Measurements from ENCODE around the gene SMCR8. TPM values are rescaled to one million over a fixed set of nuclear protein-coding genes. Genes with fewer than 3 reads are reported as not detected.

SMCR8 gene
- total RNA-seq, 1 experiment from 2014 or later, result 23.5 TPM

- H3K27ac ChIP-seq (ENCODE audit: low read depth, low read length, poor library complexity, severe bottlenecking), result no peak overlapping the region
- ChIA-PET CTCF (no interaction called here), POLR2A (ENCODE audit: low non-redundant PET) (no interaction called here)
- intact Hi-C loops (cut with micrococcal nuclease; ENCODE audit: unreplicated experiment), result no loop called here
- H3K4me3 ChIP-seq (ENCODE audit: low read depth, low read length, poor library complexity, severe bottlenecking), result no peak overlapping the region
- peaks cover 7% of the 10 kb centered on the region for H3K36me3 ChIP-seq (ENCODE audit: insufficient read depth, low read length, poor library complexity, severe bottlenecking)
- H3K27me3 ChIP-seq (replicated peaks; ENCODE audit: insufficient read depth, low read depth, low read length, poor library complexity), result no peaks in the 10 kb centered on the region
- DNase-seq (ENCODE audit: low spot score), result no peak
- no TSS peak for BruUV-seq (replicated peaks)
- TF ChIP-seq EZH2 (IDR thresholded peaks at IDR 0.05; ENCODE audit: borderline replicate concordance, low read depth, low read length, poor library complexity, severe bottlenecking), result no peak
- H3K9me3 ChIP-seq (ENCODE audit: low read depth, low read length, poor library complexity, severe bottlenecking), result no peaks in the 10 kb centered on the region
- H3K4me1 ChIP-seq (ENCODE audit: insufficient read depth, low read length, poor library complexity, severe bottlenecking), result no peaks in the 10 kb centered on the region
Measured at GRCh38 chr17:18323007-18323406, 7.9 kb downstream of the SMCR8 start.

DNA sequence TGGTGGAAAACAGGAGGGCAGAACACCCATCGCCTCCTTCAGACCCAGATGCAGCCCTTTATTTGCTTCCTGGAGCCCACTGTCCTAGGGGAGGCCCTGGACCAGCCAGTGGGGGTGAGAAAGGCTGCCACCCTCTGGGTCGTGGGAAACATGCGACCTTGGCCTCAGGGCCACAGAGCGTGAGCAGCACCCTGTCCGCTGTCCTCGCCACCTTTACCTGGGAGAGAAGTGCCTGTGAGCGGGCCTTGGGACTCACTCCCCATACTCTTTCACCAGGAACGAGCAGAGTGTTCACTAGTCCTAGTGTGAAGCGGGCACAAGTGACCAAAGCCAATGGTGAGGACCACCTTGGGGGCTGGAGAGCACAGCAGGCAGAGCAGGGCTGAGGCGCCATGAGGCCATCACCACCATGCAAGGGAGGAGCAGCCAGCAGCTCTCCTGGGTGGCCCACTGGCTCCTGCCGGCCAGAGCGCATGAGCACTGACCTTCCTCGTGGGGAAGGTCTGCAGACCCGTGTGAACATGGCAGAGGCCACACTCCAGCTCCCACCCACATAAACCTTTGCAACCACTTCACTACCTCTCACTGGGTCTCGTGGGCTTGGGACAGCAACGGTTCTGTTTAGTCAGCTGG lies 8.5 kb downstream of the SMCR8 start:
- CTCF ChIA-PET, result interaction anchor here (0.5 kb wide), 1 partner anchor 482 kb away, joined by 3 read pairs; no protein-coding TSS in a partner anchor
- Histone ChIP-seq H3K27ac (ENCODE audit: low read depth, low read length, poor library complexity, severe bottlenecking) (no peak overlapping the region), H3K36me3 (ENCODE audit: insufficient read depth, low read length, poor library complexity, severe bottlenecking) (peaks cover 7% of the 10 kb centered on the region), H3K4me1 (ENCODE audit: insufficient read depth, low read length, poor library complexity, severe bottlenecking) (no peaks in the 10 kb centered on the region), H3K9me3 (ENCODE audit: low read depth, low read length, poor library complexity, severe bottlenecking) (no peaks in the 10 kb centered on the region), H3K27me3 (replicated peaks; ENCODE audit: insufficient read depth, low read depth, low read length, poor library complexity) (no peaks in the 10 kb centered on the region), H3K4me3 (ENCODE audit: low read depth, low read length, poor library complexity, severe bottlenecking) (no peak overlapping the region)
- intact Hi-C loops (cut with micrococcal nuclease; ENCODE audit: unreplicated experiment), result no loop called here
- BruUV-seq (replicated peaks), result no TSS peak
- POLR2A ChIA-PET (ENCODE audit: low non-redundant PET), result no interaction called here
- no peak for DNase-seq (ENCODE audit: low spot score)
- TF ChIP-seq EZH2 (IDR thresholded peaks at IDR 0.05; ENCODE audit: borderline replicate concordance, low read depth, low read length, poor library complexity, severe bottlenecking), result no peak
- TF ChIP-seq, protein P1, sequence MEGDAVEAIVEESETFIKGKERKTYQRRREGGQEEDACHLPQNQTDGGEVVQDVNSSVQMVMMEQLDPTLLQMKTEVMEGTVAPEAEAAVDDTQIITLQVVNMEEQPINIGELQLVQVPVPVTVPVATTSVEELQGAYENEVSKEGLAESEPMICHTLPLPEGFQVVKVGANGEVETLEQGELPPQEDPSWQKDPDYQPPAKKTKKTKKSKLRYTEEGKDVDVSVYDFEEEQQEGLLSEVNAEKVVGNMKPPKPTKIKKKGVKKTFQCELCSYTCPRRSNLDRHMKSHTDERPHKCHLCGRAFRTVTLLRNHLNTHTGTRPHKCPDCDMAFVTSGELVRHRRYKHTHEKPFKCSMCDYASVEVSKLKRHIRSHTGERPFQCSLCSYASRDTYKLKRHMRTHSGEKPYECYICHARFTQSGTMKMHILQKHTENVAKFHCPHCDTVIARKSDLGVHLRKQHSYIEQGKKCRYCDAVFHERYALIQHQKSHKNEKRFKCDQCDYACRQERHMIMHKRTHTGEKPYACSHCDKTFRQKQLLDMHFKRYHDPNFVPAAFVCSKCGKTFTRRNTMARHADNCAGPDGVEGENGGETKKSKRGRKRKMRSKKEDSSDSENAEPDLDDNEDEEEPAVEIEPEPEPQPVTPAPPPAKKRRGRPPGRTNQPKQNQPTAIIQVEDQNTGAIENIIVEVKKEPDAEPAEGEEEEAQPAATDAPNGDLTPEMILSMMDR (conservative IDR thresholded peaks at IDR 0.05; ENCODE audit: low read depth, low read length), result no peak

GRCh38 chr17:18324140-18325050 lies 9.3 kb downstream of the SMCR8 start:
- no peak for DNase-seq (ENCODE audit: low spot score)
- H3K9me3 ChIP-seq (ENCODE audit: low read depth, low read length, poor library complexity, severe bottlenecking), result no peaks in the 10 kb centered on the region
- no peaks in the 10 kb centered on the region for H3K27me3 ChIP-seq (replicated peaks; ENCODE audit: insufficient read depth, low read depth, low read length, poor library complexity)
- peaks cover 7% of the 10 kb centered on the region for H3K36me3 ChIP-seq (ENCODE audit: insufficient read depth, low read length, poor library complexity, severe bottlenecking)
- H3K4me3 ChIP-seq (ENCODE audit: low read depth, low read length, poor library complexity, severe bottlenecking), result no peak overlapping the region
- no peak overlapping the region for H3K27ac ChIP-seq (ENCODE audit: low read depth, low read length, poor library complexity, severe bottlenecking)
- no peak for TF ChIP-seq EZH2 (IDR thresholded peaks at IDR 0.05; ENCODE audit: borderline replicate concordance, low read depth, low read length, poor library complexity, severe bottlenecking)
- TF ChIP-seq, protein P1 (conservative IDR thresholded peaks at IDR 0.05; ENCODE audit: low read depth, low read length), result no peak
- CTCF ChIA-PET, result interaction anchor here (0.5 kb wide), 1 partner anchor 481 kb away, joined by 3 read pairs; no protein-coding TSS in a partner anchor
- H3K4me1 ChIP-seq (ENCODE audit: insufficient read depth, low read length, poor library complexity, severe bottlenecking), result no peaks in the 10 kb centered on the region
- POLR2A ChIA-PET (ENCODE audit: low non-redundant PET), result no interaction called here
- intact Hi-C loops (cut with micrococcal nuclease; ENCODE audit: unreplicated experiment), result no loop called here
- BruUV-seq (replicated peaks), result no TSS peak

All from A673 (cell line).